ENCODE results near the gene NCOA4. TPM values are rescaled to one million over a fixed set of nuclear protein-coding genes. Genes with fewer than 3 reads are reported as not detected.

Gene NCOA4
- total and polyA plus RNA-seq, 2 of the 8 experiments (the other 6 are each of a cell fraction or from before 2014, with no cell fraction given) = 28.9 to 65.2 TPM

- no peak for TF ChIP-seq ASH2L (IDR thresholded peaks at IDR 0.05; ENCODE audit: low read length)
- no peak for TF ChIP-seq NRF1 (IDR thresholded peaks at IDR 0.05; ENCODE audit: low read depth, low read length)
- TF ChIP-seq KDM5A (IDR thresholded peaks at IDR 0.05; ENCODE audit: low read length) = no peak
- TF ChIP-seq KDM1A (IDR thresholded peaks at IDR 0.05; ENCODE audit: borderline replicate concordance, low read length) = no peak
- TF ChIP-seq SIX5 (IDR thresholded peaks at IDR 0.05; ENCODE audit: low read depth, low read length) = no peak
- no peak for TF ChIP-seq POU5F1 (IDR thresholded peaks at IDR 0.05; ENCODE audit: low read depth, low read length)
- no peak for TF ChIP-seq RNF2 (IDR thresholded peaks at IDR 0.05; ENCODE audit: borderline replicate concordance, low read depth, low read length, missing control alignments, poor library complexity, severe bottlenecking)
- TF ChIP-seq POLR2AphosphoS5 (IDR thresholded peaks at IDR 0.05; ENCODE audit: low read depth, low read length) = no peak
These were observed 17.7 kb upstream of the NCOA4 start (continued) for GRCh38 chr10:46048152-46048551.
